Measurements from ENCODE around the gene LSP1.

The LSP1 gene

DNA sequence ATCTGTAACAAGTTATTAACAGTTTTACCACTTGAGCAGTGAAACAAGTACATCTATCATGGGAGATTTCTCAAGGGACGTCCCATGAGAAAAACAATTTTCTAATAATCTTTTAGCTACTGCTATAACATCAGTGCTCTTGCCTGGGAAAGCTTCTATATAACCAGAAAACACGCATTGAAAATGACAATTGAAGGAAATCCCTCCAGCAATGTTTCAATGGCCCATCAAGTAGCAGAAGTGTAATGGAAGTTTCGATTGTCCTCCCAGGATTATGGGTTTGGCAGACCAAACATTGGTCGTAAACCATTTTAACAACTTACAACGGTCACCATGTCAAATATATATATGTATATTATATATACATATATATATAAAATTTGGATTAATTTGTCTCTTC lies 46.8 kb downstream of the LSP1 start:
- TF ChIP-seq, protein P1, sequence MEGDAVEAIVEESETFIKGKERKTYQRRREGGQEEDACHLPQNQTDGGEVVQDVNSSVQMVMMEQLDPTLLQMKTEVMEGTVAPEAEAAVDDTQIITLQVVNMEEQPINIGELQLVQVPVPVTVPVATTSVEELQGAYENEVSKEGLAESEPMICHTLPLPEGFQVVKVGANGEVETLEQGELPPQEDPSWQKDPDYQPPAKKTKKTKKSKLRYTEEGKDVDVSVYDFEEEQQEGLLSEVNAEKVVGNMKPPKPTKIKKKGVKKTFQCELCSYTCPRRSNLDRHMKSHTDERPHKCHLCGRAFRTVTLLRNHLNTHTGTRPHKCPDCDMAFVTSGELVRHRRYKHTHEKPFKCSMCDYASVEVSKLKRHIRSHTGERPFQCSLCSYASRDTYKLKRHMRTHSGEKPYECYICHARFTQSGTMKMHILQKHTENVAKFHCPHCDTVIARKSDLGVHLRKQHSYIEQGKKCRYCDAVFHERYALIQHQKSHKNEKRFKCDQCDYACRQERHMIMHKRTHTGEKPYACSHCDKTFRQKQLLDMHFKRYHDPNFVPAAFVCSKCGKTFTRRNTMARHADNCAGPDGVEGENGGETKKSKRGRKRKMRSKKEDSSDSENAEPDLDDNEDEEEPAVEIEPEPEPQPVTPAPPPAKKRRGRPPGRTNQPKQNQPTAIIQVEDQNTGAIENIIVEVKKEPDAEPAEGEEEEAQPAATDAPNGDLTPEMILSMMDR (IDR thresholded peaks at IDR 0.05; ENCODE audit: insufficient read depth, low read depth, low read length, missing control alignments) = no peak
- DNase-seq (ENCODE audit: low read depth) = no peak
- H3K4me3 ChIP-seq (ENCODE audit: low read depth, low read length) = no peak overlapping the region

DNA sequence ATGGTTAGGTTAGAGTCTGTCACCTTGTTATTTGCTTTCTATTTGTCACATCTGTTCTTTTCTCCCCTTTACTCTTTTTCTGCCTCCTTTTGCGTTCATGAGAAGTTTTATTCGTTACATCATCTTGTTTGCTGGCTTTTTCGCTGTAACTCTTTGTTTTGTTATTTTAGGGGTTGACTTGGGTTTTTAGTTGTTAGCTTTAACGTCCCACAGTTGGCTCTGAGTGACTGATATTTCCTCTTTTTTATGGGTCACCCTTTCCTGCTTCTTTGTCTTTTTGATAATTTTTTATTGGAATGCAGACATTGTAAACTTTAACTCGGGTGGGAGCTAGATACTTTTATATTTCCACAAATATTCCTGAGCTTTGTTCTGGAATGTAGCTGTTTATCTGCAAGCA lies 53.3 kb downstream of the LSP1 start:
- no peak overlapping the region for H3K4me3 ChIP-seq (ENCODE audit: low read depth, low read length)
- no peak for DNase-seq (ENCODE audit: low read depth)
- TF ChIP-seq, protein P1 (IDR thresholded peaks at IDR 0.05; ENCODE audit: insufficient read depth, low read depth, low read length, missing control alignments) = no peak

DNA sequence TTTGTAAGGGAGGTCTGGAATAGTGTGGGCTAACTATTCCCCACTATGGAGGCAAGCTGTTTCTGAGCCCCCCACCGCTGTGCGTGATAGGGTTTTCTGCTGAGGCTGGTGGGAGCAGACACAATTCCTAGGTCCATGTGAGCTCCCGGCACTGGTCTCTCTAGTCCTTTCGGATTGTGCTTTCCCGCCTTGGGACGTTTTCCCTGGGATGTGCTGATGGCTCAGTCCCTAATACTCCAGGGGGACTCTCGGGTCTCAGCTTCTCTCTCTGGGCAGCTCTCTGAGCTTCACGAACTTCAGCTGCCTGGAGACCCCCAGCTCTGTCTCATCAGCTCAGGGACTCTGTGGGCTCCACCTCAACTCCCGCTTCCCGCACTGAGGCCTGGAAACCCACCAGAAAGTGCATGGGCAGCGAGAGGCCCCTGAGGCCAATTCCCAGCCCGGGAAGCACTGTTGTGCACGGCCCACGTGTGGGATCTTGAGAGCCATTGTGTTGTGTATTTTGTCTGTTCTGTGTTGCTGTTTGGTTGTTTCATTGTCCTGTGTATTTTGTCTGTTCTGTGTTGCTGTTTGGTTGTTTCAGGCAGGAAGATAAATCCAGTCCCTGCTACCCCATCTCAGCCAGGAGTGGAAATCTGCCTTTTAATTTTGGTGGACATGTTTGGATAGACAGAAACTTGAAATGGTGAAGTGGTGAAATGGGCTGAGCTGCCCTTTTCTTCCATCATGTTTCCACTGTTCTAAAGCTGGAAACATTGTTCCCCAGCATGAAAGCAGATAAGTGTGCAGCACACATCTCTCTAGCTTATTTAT lies 53.9 kb downstream of the LSP1 start:
- TF ChIP-seq, protein P1 (IDR thresholded peaks at IDR 0.05; ENCODE audit: insufficient read depth, low read depth, low read length, missing control alignments) = no peak
- H3K4me3 ChIP-seq (ENCODE audit: low read depth, low read length) = no peak overlapping the region
- no peak for DNase-seq (ENCODE audit: low read depth)

DNA sequence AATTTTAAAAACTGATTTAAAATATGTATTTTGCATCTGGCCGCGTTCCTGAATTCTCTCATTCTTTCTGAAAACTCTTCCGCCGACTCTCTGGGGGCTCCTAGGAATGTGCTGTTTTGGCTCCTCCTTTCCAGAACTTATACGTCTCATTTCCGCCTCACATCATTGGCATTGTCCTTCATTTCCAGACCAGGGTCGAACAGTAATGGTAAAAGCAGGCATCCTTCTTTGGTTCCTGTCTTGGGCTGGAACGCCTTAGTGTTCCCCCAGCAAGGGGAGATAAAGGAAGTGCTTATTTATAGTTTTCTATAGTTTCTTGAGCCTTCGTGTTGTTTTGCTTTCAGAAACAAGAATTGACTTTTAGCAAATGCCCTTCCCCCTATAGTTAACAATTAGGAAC lies 55.7 kb downstream of the LSP1 start:
- no peak overlapping the region for H3K4me3 ChIP-seq (ENCODE audit: low read depth, low read length)
- TF ChIP-seq, protein P1 (IDR thresholded peaks at IDR 0.05; ENCODE audit: insufficient read depth, low read depth, low read length, missing control alignments) = no peak
- no peak for DNase-seq (ENCODE audit: low read depth)

DNA sequence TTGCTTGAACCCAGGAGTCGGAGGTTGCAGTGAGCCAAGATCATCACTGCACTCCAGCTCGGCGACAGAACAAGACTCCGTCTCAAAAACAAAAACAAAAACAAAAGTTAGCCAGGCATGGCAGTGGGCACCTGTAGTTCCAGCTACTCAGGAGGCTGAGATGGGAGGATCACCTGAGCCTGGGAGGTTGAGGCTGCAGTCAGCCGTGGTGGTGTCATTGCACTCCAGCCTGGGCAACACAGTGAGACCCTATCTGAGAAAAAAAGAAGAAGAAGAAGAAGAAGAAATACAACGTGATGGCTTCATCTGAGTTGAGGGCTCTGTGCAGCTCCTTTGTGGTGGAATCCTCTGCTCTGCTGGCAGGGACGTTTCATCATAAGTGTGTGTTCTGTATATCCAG lies 56.6 kb downstream of the LSP1 start:
- no peak for DNase-seq (ENCODE audit: low read depth)
- TF ChIP-seq, protein P1 (IDR thresholded peaks at IDR 0.05; ENCODE audit: insufficient read depth, low read depth, low read length, missing control alignments) = no peak
- H3K4me3 ChIP-seq (ENCODE audit: low read depth, low read length) = no peak overlapping the region

DNA sequence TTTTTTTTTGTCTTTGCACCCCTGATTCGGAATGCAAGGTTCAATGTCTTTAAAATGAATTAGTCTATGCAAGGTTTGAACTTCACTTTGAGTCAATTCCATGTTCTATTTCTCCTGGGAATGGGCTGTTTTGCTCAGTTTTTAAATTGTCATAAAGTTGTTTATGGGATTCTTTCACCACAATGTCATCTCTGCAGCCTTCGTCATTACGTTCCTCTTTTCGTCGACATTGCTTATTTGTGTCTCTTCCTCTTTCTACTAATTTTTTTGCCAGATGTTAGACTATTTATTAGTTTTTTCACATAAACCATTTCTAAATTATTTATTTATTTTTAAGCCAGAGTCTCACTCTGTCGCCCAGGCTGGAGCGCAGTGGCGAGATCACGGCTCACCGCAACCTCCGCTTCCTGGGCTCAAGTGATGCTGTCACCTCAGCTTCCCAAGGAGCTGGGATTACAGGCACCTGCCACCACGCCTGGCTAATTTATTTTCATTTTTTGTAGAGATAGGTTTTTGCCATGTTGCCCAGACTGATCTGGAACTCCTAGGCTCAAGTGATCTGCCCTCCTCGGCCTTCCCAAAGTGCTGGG lies 59.5 kb downstream of the LSP1 start:
- no peak overlapping the region for H3K4me3 ChIP-seq (ENCODE audit: low read depth, low read length)
- TF ChIP-seq, protein P1 (IDR thresholded peaks at IDR 0.05; ENCODE audit: insufficient read depth, low read depth, low read length, missing control alignments) = no peak
- DNase-seq (ENCODE audit: low read depth) = no peak
